Ectodermal cell (in vitro differentiated cells): ENCODE measurements around the gene TNFRSF19.
A peak's percentile ranks its signal among the peaks of the same experiment; 100 is the strongest.

Experiments used
- H3K27ac ChIP-seq: 2 replicates; pipeline ENCODE4 v1.7.0; 2013; ENCODE audit warnings: mild to moderate bottlenecking, low read depth, low read length; ENCODE audit not compliant: insufficient read depth, poor library complexity, severe bottlenecking
- H3K27me3 ChIP-seq: 2 replicates; pipeline ENCODE4 v1.7.0; 2013; ENCODE audit warnings: mild to moderate bottlenecking, low read length; ENCODE audit not compliant: insufficient read depth, control insufficient read depth, poor library complexity, severe bottlenecking
- H3K36me3 ChIP-seq: one replicate; pipeline ENCODE4 v1.7.0; 2013; ENCODE audit warnings: low read length; ENCODE audit not compliant: control insufficient read depth, insufficient read depth
- H3K4me1 ChIP-seq: one replicate; pipeline ENCODE4 v1.7.0; 2013; ENCODE audit warnings: low read length; ENCODE audit not compliant: control insufficient read depth, insufficient read depth
- H3K4me3 ChIP-seq: 2 replicates; pipeline ENCODE4 v1.7.0; 2013; ENCODE audit warnings: low read depth, low read length, control low read depth; ENCODE audit not compliant: insufficient read depth
- H3K9me3 ChIP-seq: 2 replicates; pipeline ENCODE4 v1.7.0; 2013; ENCODE audit warnings: mild to moderate bottlenecking, low read length, moderate library complexity; ENCODE audit not compliant: control insufficient read depth
- WGBS, 2 experiments: methylation state at CpG; one replicate each; pipeline ENCODE4 v1.1.7; 2013; ENCODE audit warnings: missing lambda C conversion rate in 2 of 2; 5-methylcytosine and 5-hydroxymethylcytosine counted together

Gene TNFRSF19

DNA sequence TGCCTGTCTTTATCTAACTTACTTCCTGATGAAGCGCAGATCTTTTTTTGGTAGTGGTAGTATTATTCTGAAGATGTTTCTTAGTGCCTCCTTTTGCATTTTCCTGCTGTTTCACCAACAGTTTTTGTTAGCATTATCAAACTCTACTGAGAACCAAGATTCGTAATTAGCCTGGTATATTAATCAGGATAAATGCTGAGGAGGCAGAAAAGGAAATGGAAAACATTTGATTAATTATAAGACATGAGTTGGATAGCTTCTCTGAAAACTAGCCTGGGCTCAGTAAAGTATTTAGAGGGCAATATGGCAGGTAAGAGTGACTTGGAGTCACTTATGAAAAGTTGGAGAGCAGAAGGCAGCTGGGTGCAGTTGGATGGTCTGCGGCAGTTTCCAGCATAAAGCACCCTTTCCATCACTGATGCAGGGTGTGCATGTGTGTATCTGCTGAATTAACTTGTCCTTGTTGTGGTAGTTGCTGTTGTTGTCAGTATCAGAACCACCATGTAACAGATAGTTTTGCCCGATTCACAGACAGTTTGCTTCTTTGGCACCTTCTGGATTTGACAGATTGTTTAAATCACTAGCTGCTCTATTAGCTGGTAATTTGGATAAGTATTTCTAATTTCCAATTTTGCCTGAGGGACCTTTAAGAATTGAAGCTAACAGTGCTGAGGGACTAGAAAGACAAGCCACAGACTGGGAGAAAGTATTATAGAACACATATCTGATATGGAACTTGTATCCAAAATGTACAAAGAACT, 6.9 kb upstream of the TNFRSF19 start:
- peaks cover 4% of the 10 kb centered on the region for H3K4me1 ChIP-seq
- H3K4me3 ChIP-seq, result no peak overlapping the region
- WGBS, 2 experiments, result 94 to 97% methylated on average over 4 of the region's 4 CpGs
- no peaks in the 10 kb centered on the region for H3K9me3 ChIP-seq
- H3K36me3 ChIP-seq, result no peaks in the 10 kb centered on the region
- no peaks in the 10 kb centered on the region for H3K27me3 ChIP-seq
- H3K27ac ChIP-seq, result no peak overlapping the region

DNA sequence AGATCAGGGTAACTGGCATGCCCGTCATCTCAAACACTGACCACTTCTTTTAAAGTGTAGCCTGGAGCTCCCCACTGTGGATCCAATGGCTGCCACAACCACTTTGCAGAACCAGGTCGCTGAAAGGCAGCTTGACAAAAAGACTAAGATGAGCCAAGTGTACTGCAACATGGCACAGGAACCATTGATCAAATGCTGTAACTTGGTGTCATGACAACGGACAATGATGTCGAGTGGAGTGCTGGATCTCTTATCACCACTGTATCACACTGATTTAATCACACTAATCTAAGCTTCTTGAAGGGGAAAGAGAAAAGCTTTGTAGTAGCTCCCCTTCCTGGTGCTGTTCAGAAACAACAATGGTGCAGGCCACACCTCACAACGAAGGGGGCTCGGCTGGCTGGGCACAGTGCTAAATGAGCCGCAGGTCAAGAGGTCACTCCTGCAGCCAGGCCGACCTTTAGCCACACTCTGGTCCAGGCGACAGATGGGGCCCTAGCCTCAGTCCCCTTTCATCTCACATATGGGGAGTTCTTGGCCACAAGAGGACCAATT, 2.2 kb upstream of the TNFRSF19 start:
- WGBS, 2 experiments, result 43% methylated on average over 9 of the region's 9 CpGs
- no peaks in the 10 kb centered on the region for H3K9me3 ChIP-seq
- H3K27me3 ChIP-seq, result no peaks in the 10 kb centered on the region
- peaks cover 14% of the 10 kb centered on the region for H3K4me1 ChIP-seq
- H3K4me3 ChIP-seq, result no peak overlapping the region
- no peaks in the 10 kb centered on the region for H3K36me3 ChIP-seq
- H3K27ac ChIP-seq, result peak overlapping the region; percentile 1

- H3K4me3 ChIP-seq, result peak overlapping the region; percentile 42
- H3K27ac ChIP-seq, result peak overlapping the region; percentile 74
- peaks cover 14% of the 10 kb centered on the region for H3K4me1 ChIP-seq
- no peaks in the 10 kb centered on the region for H3K9me3 ChIP-seq
- no peaks in the 10 kb centered on the region for H3K27me3 ChIP-seq
- WGBS, 2 experiments, result 76 to 78% methylated on average over 2 of the region's 2 CpGs
- no peaks in the 10 kb centered on the region for H3K36me3 ChIP-seq
Observed at GRCh38 chr13:23570921-23571315, 706 bp downstream of the TNFRSF19 start.

- Histone ChIP-seq H3K9me3 (no peaks in the 10 kb centered on the region), H3K36me3 (no peaks in the 10 kb centered on the region), H3K27me3 (no peaks in the 10 kb centered on the region), H3K4me1 (peaks cover 14% of the 10 kb centered on the region), H3K27ac (no peak overlapping the region), H3K4me3 (peak overlapping the region; percentile 42)
- 80 to 91% methylated on average over 1 to 2 of the region's 2 CpGs for WGBS, 2 experiments
Observed at GRCh38 chr13:23571431-23571830, 1.2 kb downstream of the TNFRSF19 start.

GRCh38 chr13:23572836-23573235, 2.6 kb downstream of the TNFRSF19 start:
- Histone ChIP-seq H3K27ac (no peak overlapping the region), H3K36me3 (no peaks in the 10 kb centered on the region), H3K9me3 (no peaks in the 10 kb centered on the region), H3K27me3 (no peaks in the 10 kb centered on the region), H3K4me3 (peak overlapping the region; percentile 42), H3K4me1 (peaks cover 9% of the 10 kb centered on the region)
- WGBS, 2 experiments, result 88 to 97% methylated on average over 1 of the region's 1 CpG

- Histone ChIP-seq H3K9me3 (no peaks in the 10 kb centered on the region), H3K27ac (no peak overlapping the region), H3K4me3 (no peak overlapping the region), H3K27me3 (no peaks in the 10 kb centered on the region), H3K36me3 (no peaks in the 10 kb centered on the region), H3K4me1 (peaks cover 6% of the 10 kb centered on the region)
- WGBS, 2 experiments, result 77 to 79% methylated on average over 3 of the region's 3 CpGs
Observed at GRCh38 chr13:23574421-23575145, 4.4 kb downstream of the TNFRSF19 start.

- Histone ChIP-seq H3K9me3 (no peaks in the 10 kb centered on the region), H3K27ac (no peak overlapping the region), H3K36me3 (no peaks in the 10 kb centered on the region), H3K4me3 (no peak overlapping the region), H3K4me1 (peaks cover 4% of the 10 kb centered on the region), H3K27me3 (peaks cover 6% of the 10 kb centered on the region)
- 86 to 100% methylated on average over 1 of the region's 1 CpG for WGBS, 2 experiments
Observed at GRCh38 chr13:23575632-23576031, 5.4 kb downstream of the TNFRSF19 start.

DNA sequence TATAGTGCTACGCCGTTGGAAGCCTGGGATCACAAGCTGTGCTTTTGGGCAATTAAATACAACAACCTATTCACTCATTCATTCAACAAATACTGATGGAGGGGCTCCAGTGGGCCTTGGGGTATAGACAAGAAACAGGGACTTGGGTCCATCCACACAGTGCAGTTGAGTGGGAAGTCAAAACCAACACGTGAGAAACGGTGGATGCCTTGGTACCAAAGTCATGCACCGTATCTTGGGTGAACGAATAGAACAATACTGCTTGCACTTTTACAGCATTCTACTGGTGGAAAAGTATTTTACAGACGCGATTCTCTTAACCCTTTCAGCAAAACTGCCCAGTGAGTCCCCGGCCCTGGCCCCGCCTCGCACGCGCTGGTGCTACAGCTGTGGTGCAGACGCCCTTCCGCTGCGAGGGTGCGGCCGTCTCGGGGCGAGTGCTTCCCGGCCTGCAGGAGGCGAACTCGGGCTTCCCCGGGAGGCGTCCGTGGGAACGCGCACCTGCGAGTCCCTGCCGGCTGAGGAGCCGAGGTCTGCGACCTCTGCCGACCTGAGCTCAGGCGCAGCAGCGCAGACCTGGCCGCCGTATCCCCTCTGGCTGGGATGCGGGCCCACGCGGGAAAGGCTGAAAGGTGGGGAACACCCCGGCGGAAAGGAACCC, 8.3 kb downstream of the TNFRSF19 start:
- Histone ChIP-seq H3K27me3 (peaks cover 7% of the 10 kb centered on the region), H3K4me1 (peaks cover 5% of the 10 kb centered on the region), H3K27ac (peak overlapping the region; percentile 65), H3K4me3 (peak overlapping the region; percentile 85), H3K36me3 (no peaks in the 10 kb centered on the region), H3K9me3 (no peaks in the 10 kb centered on the region)
- WGBS, 2 experiments, result 11% methylated on average over 42 of the region's 42 CpGs

GRCh38 chr13:23579072-23579895, 9.1 kb downstream of the TNFRSF19 start:
- 0 to 1% methylated on average over 82 of the region's 82 CpGs for WGBS, 2 experiments
- H3K27ac ChIP-seq, result peak overlapping the region; percentile 65
- H3K36me3 ChIP-seq, result no peaks in the 10 kb centered on the region

More at GRCh38 chr13:23579072-23579895, 9.1 kb downstream of the TNFRSF19 start:
- peak overlapping the region; percentile 85 for H3K4me3 ChIP-seq
- peaks cover 5% of the 10 kb centered on the region for H3K4me1 ChIP-seq
- no peaks in the 10 kb centered on the region for H3K9me3 ChIP-seq
- H3K27me3 ChIP-seq, result peaks cover 7% of the 10 kb centered on the region
